Nephron progenitor cell (in vitro differentiated cells): Measurements from ENCODE around the gene OR2A5.

ENCODE experiments used
- DNase-seq: peaks from one replicate; pipeline ENCODE4 v3.0.0; 2021
- H3K27ac Mint-ChIP-seq: 2 replicates; pipeline ENCODE4 v1.8.0; 2021; ENCODE audit warnings: mild to moderate bottlenecking, moderate library complexity, mixed read lengths
- H3K27me3 Mint-ChIP-seq: 2 replicates; pipeline ENCODE4 v1.8.0; 2021; ENCODE audit warnings: mild to moderate bottlenecking, low read depth, mixed read lengths; ENCODE audit not compliant: poor library complexity
- H3K36me3 Mint-ChIP-seq: 2 replicates; pipeline ENCODE4 v1.8.0; 2021; ENCODE audit warnings: low read depth, mixed read lengths
- H3K4me1 Mint-ChIP-seq: 2 replicates; pipeline ENCODE4 v1.8.0; 2021; ENCODE audit warnings: mixed read lengths
- H3K4me3 Mint-ChIP-seq: 2 replicates; pipeline ENCODE4 v1.8.0; 2021; ENCODE audit warnings: mild to moderate bottlenecking, moderate library complexity, mixed read lengths
- H3K9me3 Mint-ChIP-seq: 2 replicates; pipeline ENCODE4 v1.8.0; 2021; ENCODE audit warnings: mild to moderate bottlenecking, moderate library complexity, mixed read lengths
- TF ChIP-seq, protein P1 (sequence below): fragments of 200-600 bp; sonication (generic); IDR thresholded peaks from 2 replicates; pipeline ENCODE4 v1.5.0; 2021; ENCODE audit warnings: antibody characterized with exemption

Gene OR2A5

DNA sequence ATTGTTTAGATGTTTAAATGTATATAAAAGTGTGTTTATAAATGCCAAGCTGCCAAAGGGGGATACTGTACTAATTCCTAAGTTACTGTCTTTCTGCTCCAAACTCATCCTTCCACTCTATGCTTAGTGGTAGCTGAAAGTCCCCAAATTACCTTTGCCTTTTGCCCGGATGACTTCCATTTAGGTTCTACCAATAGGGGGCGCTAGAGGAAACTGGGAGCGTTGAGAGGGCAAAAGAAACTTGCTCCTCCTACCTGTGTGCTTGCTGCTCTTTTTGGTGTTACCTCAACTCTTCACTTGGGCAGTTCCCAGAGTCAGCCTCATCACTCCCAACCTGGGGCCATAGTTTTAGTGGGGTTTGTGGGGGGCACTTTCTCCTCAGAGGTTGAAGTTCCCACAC is 15.0 kb downstream of the OR2A5 start:
- H3K36me3 Mint-ChIP-seq, result no peaks in the 10 kb centered on the region
- no peak for DNase-seq
- H3K4me3 Mint-ChIP-seq, result no peak overlapping the region
- peaks cover 15% of the 10 kb centered on the region for H3K9me3 Mint-ChIP-seq
- H3K4me1 Mint-ChIP-seq, result no peaks in the 10 kb centered on the region
- no peak overlapping the region for H3K27ac Mint-ChIP-seq
- TF ChIP-seq, protein P1, sequence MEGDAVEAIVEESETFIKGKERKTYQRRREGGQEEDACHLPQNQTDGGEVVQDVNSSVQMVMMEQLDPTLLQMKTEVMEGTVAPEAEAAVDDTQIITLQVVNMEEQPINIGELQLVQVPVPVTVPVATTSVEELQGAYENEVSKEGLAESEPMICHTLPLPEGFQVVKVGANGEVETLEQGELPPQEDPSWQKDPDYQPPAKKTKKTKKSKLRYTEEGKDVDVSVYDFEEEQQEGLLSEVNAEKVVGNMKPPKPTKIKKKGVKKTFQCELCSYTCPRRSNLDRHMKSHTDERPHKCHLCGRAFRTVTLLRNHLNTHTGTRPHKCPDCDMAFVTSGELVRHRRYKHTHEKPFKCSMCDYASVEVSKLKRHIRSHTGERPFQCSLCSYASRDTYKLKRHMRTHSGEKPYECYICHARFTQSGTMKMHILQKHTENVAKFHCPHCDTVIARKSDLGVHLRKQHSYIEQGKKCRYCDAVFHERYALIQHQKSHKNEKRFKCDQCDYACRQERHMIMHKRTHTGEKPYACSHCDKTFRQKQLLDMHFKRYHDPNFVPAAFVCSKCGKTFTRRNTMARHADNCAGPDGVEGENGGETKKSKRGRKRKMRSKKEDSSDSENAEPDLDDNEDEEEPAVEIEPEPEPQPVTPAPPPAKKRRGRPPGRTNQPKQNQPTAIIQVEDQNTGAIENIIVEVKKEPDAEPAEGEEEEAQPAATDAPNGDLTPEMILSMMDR, result peak; percentile 28
- peaks cover 3% of the 10 kb centered on the region for H3K27me3 Mint-ChIP-seq

DNA sequence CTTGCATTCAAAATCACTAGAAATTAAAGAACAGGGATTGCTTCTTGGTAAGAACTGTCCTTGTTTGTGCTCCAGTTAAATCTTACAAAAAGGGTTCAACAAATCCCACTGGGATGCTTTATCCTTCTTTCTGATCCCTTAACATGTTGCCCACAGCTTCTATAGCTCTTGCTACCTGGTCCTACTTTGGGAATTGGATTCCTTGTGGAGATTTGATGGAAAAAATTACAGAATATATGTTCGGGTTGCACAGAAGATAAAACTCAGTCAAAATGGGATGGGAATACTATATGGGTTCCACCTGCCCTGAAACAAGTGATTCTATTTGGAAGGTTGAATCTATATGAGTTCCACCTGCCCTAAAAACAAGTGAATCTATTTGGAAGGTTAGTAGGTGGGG is 20.8 kb downstream of the OR2A5 start, which contains the start of gene OR2A25:
TSS of gene OR2A25 (plus strand) at position 301 of the 400 bp plus-strand sequence. CDS start 4,409 bp downstream, outside the sequence.
- no peak for DNase-seq
- TF ChIP-seq, protein P1, result no peak

DNA sequence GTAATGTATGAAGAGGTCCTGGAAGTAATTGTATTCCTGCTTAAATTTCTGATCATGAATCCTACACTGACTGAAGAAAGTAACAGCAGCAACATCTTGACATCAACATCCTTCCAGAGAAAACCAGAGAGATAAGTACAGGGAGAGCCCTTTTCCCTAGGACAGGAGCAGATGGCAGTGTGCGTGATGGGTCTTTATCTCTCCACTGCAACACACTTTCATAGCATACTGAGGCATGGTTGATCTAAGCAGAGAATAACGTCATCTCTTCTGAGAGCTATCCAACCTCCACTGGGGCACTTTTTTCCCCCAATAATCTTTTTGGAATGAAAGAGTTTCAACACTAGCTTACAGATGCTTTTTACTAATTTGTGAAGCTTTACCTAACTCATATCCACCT is 21.2 kb downstream of the OR2A5 start:
- H3K4me1 Mint-ChIP-seq, result no peaks in the 10 kb centered on the region
- peaks cover 11% of the 10 kb centered on the region for H3K27me3 Mint-ChIP-seq
- no peak overlapping the region for H3K27ac Mint-ChIP-seq
- peaks cover 7% of the 10 kb centered on the region for H3K9me3 Mint-ChIP-seq
- TF ChIP-seq, protein P1, result no peak
- no peaks in the 10 kb centered on the region for H3K36me3 Mint-ChIP-seq
- DNase-seq, result no peak
- no peak overlapping the region for H3K4me3 Mint-ChIP-seq

More for the DNA sequence above, 20.8 kb downstream of the OR2A5 start, which contains the start of gene OR2A25:
- Mint-ChIP-seq H3K27ac (no peak within 1 kb of the TSS), H3K4me3 (no peak within 1 kb of the TSS), H3K36me3 (no peaks in the 10 kb centered on the region), H3K9me3 (peaks cover 7% of the 10 kb centered on the region), H3K27me3 (peaks cover 11% of the 10 kb centered on the region), H3K4me1 (no peaks in the 10 kb centered on the region)

DNA sequence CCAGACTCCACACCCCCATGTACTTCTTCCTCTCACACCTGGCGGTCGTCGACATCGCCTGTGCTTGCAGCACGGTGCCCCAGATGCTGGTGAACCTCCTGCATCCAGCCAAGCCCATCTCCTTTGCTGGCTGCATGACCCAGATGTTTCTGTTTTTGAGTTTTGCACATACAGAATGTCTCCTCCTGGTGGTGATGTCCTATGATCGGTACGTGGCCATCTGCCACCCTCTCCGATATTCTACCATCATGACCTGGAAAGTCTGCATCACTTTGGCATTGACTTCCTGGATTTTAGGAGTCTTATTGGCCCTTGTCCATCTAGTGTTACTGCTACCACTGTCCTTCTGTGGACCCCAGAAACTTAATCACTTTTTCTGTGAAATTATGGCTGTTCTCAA is 25.6 kb downstream of the OR2A5 start:
- Mint-ChIP-seq H3K27me3 (peaks cover 9% of the 10 kb centered on the region), H3K4me3 (no peak overlapping the region), H3K4me1 (no peaks in the 10 kb centered on the region), H3K27ac (no peak overlapping the region), H3K36me3 (no peaks in the 10 kb centered on the region), H3K9me3 (no peaks in the 10 kb centered on the region)
- TF ChIP-seq, protein P1, result no peak
- no peak for DNase-seq

DNA sequence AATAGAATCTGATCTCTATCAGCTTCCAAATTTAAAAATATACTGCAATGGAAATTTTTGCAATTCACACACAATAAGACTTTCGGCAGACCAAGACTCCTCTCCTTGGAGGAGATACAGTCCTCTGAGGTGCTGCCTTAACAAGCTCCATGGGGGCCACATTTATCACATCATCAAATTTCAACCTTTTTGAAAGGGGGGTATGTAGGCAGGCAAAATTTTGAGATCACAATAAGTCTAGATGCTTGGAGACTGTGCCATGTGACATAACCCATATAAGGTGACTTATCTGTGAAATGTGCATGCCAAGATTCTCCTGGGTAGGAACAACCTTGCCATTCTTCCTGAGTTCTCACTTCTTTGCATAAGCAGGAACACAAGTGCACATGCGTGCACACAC is 37.2 kb downstream of the OR2A5 start, which contains the start of gene OR2A12:
TSS of gene OR2A12 (plus strand) at position 301 of the 400 bp plus-strand sequence. CDS start 8,830 bp downstream, outside the sequence.
- H3K27me3 Mint-ChIP-seq, result peaks cover 4% of the 10 kb centered on the region
- no peak within 1 kb of the TSS for H3K27ac Mint-ChIP-seq
- H3K9me3 Mint-ChIP-seq, result no peaks in the 10 kb centered on the region
- H3K4me3 Mint-ChIP-seq, result no peak within 1 kb of the TSS
- TF ChIP-seq, protein P1, result no peak
- DNase-seq, result no peak
- H3K36me3 Mint-ChIP-seq, result no peaks in the 10 kb centered on the region
- H3K4me1 Mint-ChIP-seq, result no peaks in the 10 kb centered on the region

DNA sequence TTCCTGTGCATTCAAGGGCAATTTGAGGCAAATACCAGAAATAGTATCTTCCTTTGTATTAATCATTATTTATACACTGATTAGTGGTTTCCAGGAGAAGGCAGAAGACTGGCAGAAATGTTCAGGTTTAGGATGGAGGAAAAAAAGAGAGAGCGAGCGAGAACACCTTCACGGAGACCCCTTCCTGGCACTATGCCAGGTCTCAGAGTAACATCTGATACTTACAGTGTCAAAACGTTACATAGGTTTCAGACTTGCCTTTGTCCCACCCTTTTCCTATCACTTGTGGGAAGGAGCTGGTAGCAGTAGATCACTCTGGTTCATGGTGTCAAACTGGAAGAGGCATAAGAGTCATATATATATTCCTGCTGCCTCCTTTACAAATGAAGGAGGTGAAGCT is 38.0 kb downstream of the OR2A5 start:
- DNase-seq, result no peak
- Mint-ChIP-seq H3K27me3 (peaks cover 4% of the 10 kb centered on the region), H3K9me3 (peaks cover 5% of the 10 kb centered on the region), H3K4me3 (no peak overlapping the region), H3K4me1 (no peaks in the 10 kb centered on the region), H3K36me3 (no peaks in the 10 kb centered on the region), H3K27ac (no peak overlapping the region)
- TF ChIP-seq, protein P1, result no peak
